ENCODE data around the gene JMJD1C. TPM values are rescaled to one million over a fixed set of nuclear protein-coding genes. Genes with fewer than 3 reads are reported as not detected.
A peak's percentile ranks its signal among the peaks of the same experiment; 100 is the strongest.

The JMJD1C gene
- total RNA-seq, 1 experiment from 2014 or later: 67.6 TPM

GRCh38 chr10:63266391-63267316 lies 199.1 kb downstream of the JMJD1C start:
- intact Hi-C loops (cut with micrococcal nuclease; ENCODE audit: unreplicated experiment): loop anchor here (2.0 to 10.0 kb wide), 5 partner anchors 30 to 362 kb away; partner anchors contain the start of gene REEP3
- H3K27me3 Mint-ChIP-seq (ENCODE audit: unreplicated experiment): no peaks in the 10 kb centered on the region
- DNase-seq: no peak
- H3K4me1 Mint-ChIP-seq (ENCODE audit: low read depth, unreplicated experiment): peaks cover 24% of the 10 kb centered on the region
- no TSS peak for BruUV-seq (replicated peaks)
- peak overlapping the region; percentile 99 for H3K27ac Mint-ChIP-seq (ENCODE audit: unreplicated experiment)
- H3K36me3 Mint-ChIP-seq (ENCODE audit: insufficient read depth, unreplicated experiment): peaks cover 55% of the 10 kb centered on the region
- no peaks in the 10 kb centered on the region for H3K9me3 Mint-ChIP-seq (ENCODE audit: low read depth, unreplicated experiment)
- TF ChIP-seq CTCF (IDR thresholded peaks at IDR 0.05; ENCODE audit: unreplicated experiment): no peak
- CTCF ChIA-PET: interaction anchor here (0.6 to 0.7 kb wide), 2 partner anchors 97 to 198 kb away, joined by 3 to 4 read pairs; no protein-coding TSS in a partner anchor
- H3K4me3 Mint-ChIP-seq (ENCODE audit: low read depth, unreplicated experiment): peak overlapping the region; percentile 93

- intact Hi-C loops (cut with micrococcal nuclease; ENCODE audit: unreplicated experiment): loop anchor here (2.0 to 10.0 kb wide), 5 partner anchors 29 to 363 kb away; partner anchors contain the start of gene REEP3
- peaks cover 64% of the 10 kb centered on the region for H3K36me3 Mint-ChIP-seq (ENCODE audit: insufficient read depth, unreplicated experiment)
- no peaks in the 10 kb centered on the region for H3K27me3 Mint-ChIP-seq (ENCODE audit: unreplicated experiment)
- H3K4me1 Mint-ChIP-seq (ENCODE audit: low read depth, unreplicated experiment): peaks cover 32% of the 10 kb centered on the region
- peak overlapping the region; percentile 99 for H3K27ac Mint-ChIP-seq (ENCODE audit: unreplicated experiment)
- no peaks in the 10 kb centered on the region for H3K9me3 Mint-ChIP-seq (ENCODE audit: low read depth, unreplicated experiment)
- CTCF ChIA-PET: interaction anchor here (0.6 kb wide), 2 partner anchors 11 to 98 kb away, joined by 3 to 4 read pairs; no protein-coding TSS in a partner anchor
- BruUV-seq (replicated peaks): no TSS peak
- no peak for TF ChIP-seq CTCF (IDR thresholded peaks at IDR 0.05; ENCODE audit: unreplicated experiment)
- DNase-seq: no peak
- H3K4me3 Mint-ChIP-seq (ENCODE audit: low read depth, unreplicated experiment): peak overlapping the region; percentile 93
Measured at GRCh38 chr10:63265683-63266235, 200.0 kb downstream of the JMJD1C start.

GRCh38 chr10:63265222-63265617 lies 200.6 kb downstream of the JMJD1C start:
- Mint-ChIP-seq H3K9me3 (ENCODE audit: low read depth, unreplicated experiment) (no peaks in the 10 kb centered on the region), H3K27me3 (ENCODE audit: unreplicated experiment) (no peaks in the 10 kb centered on the region), H3K27ac (ENCODE audit: unreplicated experiment) (peak overlapping the region; percentile 64), H3K36me3 (ENCODE audit: insufficient read depth, unreplicated experiment) (peaks cover 63% of the 10 kb centered on the region), H3K4me3 (ENCODE audit: low read depth, unreplicated experiment) (peak overlapping the region; percentile 93), H3K4me1 (ENCODE audit: low read depth, unreplicated experiment) (peaks cover 31% of the 10 kb centered on the region)
- TF ChIP-seq CTCF (IDR thresholded peaks at IDR 0.05; ENCODE audit: unreplicated experiment): no peak
- peak; percentile 38 for DNase-seq
- CTCF ChIA-PET: interaction anchor here (0.6 to 1.0 kb wide), 2 partner anchors 10 to 257 kb away, joined by 3 to 8 read pairs; no protein-coding TSS in a partner anchor
- intact Hi-C loops (cut with micrococcal nuclease; ENCODE audit: unreplicated experiment): loop anchor here (5.0 to 10.0 kb wide), 3 partner anchors 170 to 257 kb away; partner anchors contain the start of gene REEP3
- no TSS peak for BruUV-seq (replicated peaks)

- H3K27ac Mint-ChIP-seq (ENCODE audit: unreplicated experiment): peak overlapping the region; percentile 64
- CTCF ChIA-PET: interaction anchor here (0.6 to 1.0 kb wide), 2 partner anchors 10 to 257 kb away, joined by 3 to 8 read pairs; no protein-coding TSS in a partner anchor
- no peak for TF ChIP-seq CTCF (IDR thresholded peaks at IDR 0.05; ENCODE audit: unreplicated experiment)
- H3K4me1 Mint-ChIP-seq (ENCODE audit: low read depth, unreplicated experiment): peaks cover 33% of the 10 kb centered on the region
- BruUV-seq (replicated peaks): no TSS peak
- intact Hi-C loops (cut with micrococcal nuclease; ENCODE audit: unreplicated experiment): loop anchor here (5.0 to 10.0 kb wide), 3 partner anchors 170 to 258 kb away; partner anchors contain the start of gene REEP3
- DNase-seq: no peak
- peaks cover 62% of the 10 kb centered on the region for H3K36me3 Mint-ChIP-seq (ENCODE audit: insufficient read depth, unreplicated experiment)
- H3K9me3 Mint-ChIP-seq (ENCODE audit: low read depth, unreplicated experiment): no peaks in the 10 kb centered on the region
- no peaks in the 10 kb centered on the region for H3K27me3 Mint-ChIP-seq (ENCODE audit: unreplicated experiment)
- peak overlapping the region; percentile 93 for H3K4me3 Mint-ChIP-seq (ENCODE audit: low read depth, unreplicated experiment)
Measured at GRCh38 chr10:63264617-63265221, 201.1 kb downstream of the JMJD1C start.
